Fibroblast of villous mesenchyme (primary cell): ENCODE measurements around the gene GORASP1. TPM values are rescaled to one million over a fixed set of nuclear protein-coding genes. Genes with fewer than 3 reads are reported as not detected.

Experiments
- DNase-seq: peaks from one replicate; pipeline ENCODE4 v3.0.0-alpha.2; 2010; ENCODE audit warnings: low read depth
- H3K4me3 ChIP-seq: 2 replicates; pipeline ENCODE4 v1.5.1; 2011; ENCODE audit warnings: low read depth, mild to moderate bottlenecking, low read length
- CTCF ChIP-seq: IDR thresholded peaks from 2 replicates; pipeline ENCODE4 v1.5.1; 2012; ENCODE audit warnings: low read depth, mild to moderate bottlenecking, low read length; ENCODE audit not compliant: insufficient read depth
- total RNA-seq: library from RNA; depleted of rRNA; stranded (reverse); fragments of >200 nt; gene quantifications from 2 replicates; pipeline ENCODE4 v1.2.3, GENCODE V29; 2012

The GORASP1 gene
- total RNA-seq, 1 donor: 44.9 TPM

- TF ChIP-seq CTCF: no peak
- DNase-seq: peak; percentile 33
- peak overlapping the region; percentile 96 for H3K4me3 ChIP-seq
These were observed 1.1 kb downstream of the GORASP1 start for GRCh38 chr3:39106281-39106811.

- TF ChIP-seq CTCF: no peak
- peak overlapping the region; percentile 96 for H3K4me3 ChIP-seq
- no peak for DNase-seq
These were observed 1.8 kb downstream of the GORASP1 start for GRCh38 chr3:39105687-39106063.

GRCh38 chr3:39104961-39105686 lies 2.3 kb downstream of the GORASP1 start:
- no peak overlapping the region for H3K4me3 ChIP-seq
- no peak for TF ChIP-seq CTCF
- DNase-seq: no peak

GRCh38 chr3:39103791-39104552 lies 3.5 kb downstream of the GORASP1 start:
- H3K4me3 ChIP-seq: no peak overlapping the region
- no peak for DNase-seq
- TF ChIP-seq CTCF: no peak

- no peak overlapping the region for H3K4me3 ChIP-seq
- TF ChIP-seq CTCF: no peak
- no peak for DNase-seq
These were observed 4.1 kb downstream of the GORASP1 start for GRCh38 chr3:39103324-39103693.

- TF ChIP-seq CTCF: no peak
- DNase-seq: no peak
- no peak overlapping the region for H3K4me3 ChIP-seq
These were observed 4.7 kb downstream of the GORASP1 start for GRCh38 chr3:39102504-39103323.
